H1 (cell line): ENCODE data around the gene VSIG10L.

ENCODE experiments used
- CEBPB ChIP-seq: IDR thresholded peaks from 2 replicates; pipeline ENCODE4 v1.6.1; 2012; ENCODE audit warnings: low read depth, low read length
- EZH2 ChIP-seq: fragments of 200-600 bp; sonication (generic); IDR thresholded peaks from 2 replicates; pipeline ENCODE4 v1.7.1; 2012; ENCODE audit warnings: low read depth, mild to moderate bottlenecking, moderate library complexity, low read length, inconsistent platforms; ENCODE audit not compliant: severe bottlenecking
- FOSL1 ChIP-seq: IDR thresholded peaks from 2 replicates; pipeline ENCODE4 v1.6.1; 2011; ENCODE audit warnings: mild to moderate bottlenecking, low read depth, low read length, moderate library complexity; ENCODE audit not compliant: insufficient read depth
- HDAC6 ChIP-seq: IDR thresholded peaks from one replicate; pipeline ENCODE4 v1.7.1; 2012; ENCODE audit warnings: low read depth, mild to moderate bottlenecking, inconsistent platforms, low read length, moderate library complexity
- JUN ChIP-seq: IDR thresholded peaks from 2 replicates; pipeline ENCODE4 v1.6.1; 2011; ENCODE audit warnings: low read depth, mild to moderate bottlenecking, improper control_type of control experiment, low read length
- POLR2A ChIP-seq, 2 experiments: IDR thresholded peaks; 1 replicate in 1 of 2; 2 replicates in 1 of 2; pipeline ENCODE4 v1.6.1; 2011; ENCODE audit warnings: low read depth in 2 of 2, low read length in 2 of 2, mild to moderate bottlenecking in 2 of 2; ENCODE audit errors: control extremely low read depth in 1 of 2
- POLR2AphosphoS5 ChIP-seq: IDR thresholded peaks from 2 replicates; pipeline ENCODE4 v1.6.1; 2011; ENCODE audit warnings: low read depth, low read length
- SRF ChIP-seq: IDR thresholded peaks from 2 replicates; pipeline ENCODE4 v1.6.1; 2011; ENCODE audit warnings: mild to moderate bottlenecking, low read depth, low read length, moderate library complexity
- TAF1 ChIP-seq: IDR thresholded peaks from 2 replicates; pipeline ENCODE4 v1.6.1; 2011; ENCODE audit warnings: mild to moderate bottlenecking, low read depth, low read length
- TCF12 ChIP-seq: IDR thresholded peaks from 2 replicates; pipeline ENCODE4 v1.6.1; 2011; ENCODE audit warnings: low read depth, mild to moderate bottlenecking, low read length
- TF ChIP-seq, protein P1 (sequence below): IDR thresholded peaks from 2 replicates; pipeline ENCODE4 v1.6.1; 2011; ENCODE audit warnings: low read length, improper control_type of control experiment
- TF ChIP-seq, protein P2 (sequence below): fragments of 300-600 bp; sonication (generic); IDR thresholded peaks from 2 replicates; pipeline ENCODE4 v1.7.1; 2012; ENCODE audit warnings: low read length, moderate library complexity, mild to moderate bottlenecking, inconsistent platforms; ENCODE audit not compliant: insufficient replicate concordance
- TF ChIP-seq, protein P3 (sequence below): IDR thresholded peaks from 2 replicates; pipeline ENCODE4 v1.6.1; 2012; ENCODE audit warnings: inconsistent platforms
- TF ChIP-seq, protein P4 (sequence below): IDR thresholded peaks from 2 replicates; pipeline ENCODE4 v1.6.1; 2011; ENCODE audit warnings: low read depth, mild to moderate bottlenecking, low read length; ENCODE audit not compliant: insufficient read depth

DNA sequence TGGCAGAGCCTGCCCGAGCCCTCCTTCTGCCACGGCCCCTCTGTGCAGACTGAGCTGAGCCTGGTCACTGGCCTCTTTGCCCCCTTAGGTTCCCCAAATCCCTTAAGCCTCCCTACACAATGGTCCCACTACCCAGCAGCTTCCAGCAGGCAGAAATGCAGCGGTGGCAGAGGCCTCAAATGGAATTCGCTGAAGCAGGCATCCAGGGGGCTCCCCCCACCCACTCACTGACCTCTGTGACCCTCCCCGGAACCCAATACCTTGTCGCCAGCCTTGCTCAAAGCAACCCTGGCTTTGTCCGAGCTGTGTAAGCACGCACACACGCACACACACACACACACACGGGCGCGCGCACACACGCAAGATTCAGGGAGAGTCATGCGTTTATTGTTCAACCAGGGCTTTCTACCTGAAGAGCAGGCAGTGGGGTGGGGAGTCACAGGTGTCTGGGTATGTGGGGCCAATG, 46.0 kb upstream of the VSIG10L start, which contains the start of gene LIM2:
- TF ChIP-seq, protein P1, sequence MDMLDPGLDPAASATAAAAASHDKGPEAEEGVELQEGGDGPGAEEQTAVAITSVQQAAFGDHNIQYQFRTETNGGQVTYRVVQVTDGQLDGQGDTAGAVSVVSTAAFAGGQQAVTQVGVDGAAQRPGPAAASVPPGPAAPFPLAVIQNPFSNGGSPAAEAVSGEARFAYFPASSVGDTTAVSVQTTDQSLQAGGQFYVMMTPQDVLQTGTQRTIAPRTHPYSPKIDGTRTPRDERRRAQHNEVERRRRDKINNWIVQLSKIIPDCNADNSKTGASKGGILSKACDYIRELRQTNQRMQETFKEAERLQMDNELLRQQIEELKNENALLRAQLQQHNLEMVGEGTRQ = no peak
- TF ChIP-seq POLR2AphosphoS5 (no peak), EZH2 (no peak), FOSL1 (no peak), POLR2A (IDR thresholded peaks at IDR 0.05; ENCODE audit: control extremely low read depth in 1 of 2, low read depth in 2 of 2, low read length in 2 of 2) (no peak), TAF1 (no peak), TCF12 (no peak), SRF (no peak), CEBPB (no peak), HDAC6 (no peak), JUN (no peak)
- TF ChIP-seq, protein P2, sequence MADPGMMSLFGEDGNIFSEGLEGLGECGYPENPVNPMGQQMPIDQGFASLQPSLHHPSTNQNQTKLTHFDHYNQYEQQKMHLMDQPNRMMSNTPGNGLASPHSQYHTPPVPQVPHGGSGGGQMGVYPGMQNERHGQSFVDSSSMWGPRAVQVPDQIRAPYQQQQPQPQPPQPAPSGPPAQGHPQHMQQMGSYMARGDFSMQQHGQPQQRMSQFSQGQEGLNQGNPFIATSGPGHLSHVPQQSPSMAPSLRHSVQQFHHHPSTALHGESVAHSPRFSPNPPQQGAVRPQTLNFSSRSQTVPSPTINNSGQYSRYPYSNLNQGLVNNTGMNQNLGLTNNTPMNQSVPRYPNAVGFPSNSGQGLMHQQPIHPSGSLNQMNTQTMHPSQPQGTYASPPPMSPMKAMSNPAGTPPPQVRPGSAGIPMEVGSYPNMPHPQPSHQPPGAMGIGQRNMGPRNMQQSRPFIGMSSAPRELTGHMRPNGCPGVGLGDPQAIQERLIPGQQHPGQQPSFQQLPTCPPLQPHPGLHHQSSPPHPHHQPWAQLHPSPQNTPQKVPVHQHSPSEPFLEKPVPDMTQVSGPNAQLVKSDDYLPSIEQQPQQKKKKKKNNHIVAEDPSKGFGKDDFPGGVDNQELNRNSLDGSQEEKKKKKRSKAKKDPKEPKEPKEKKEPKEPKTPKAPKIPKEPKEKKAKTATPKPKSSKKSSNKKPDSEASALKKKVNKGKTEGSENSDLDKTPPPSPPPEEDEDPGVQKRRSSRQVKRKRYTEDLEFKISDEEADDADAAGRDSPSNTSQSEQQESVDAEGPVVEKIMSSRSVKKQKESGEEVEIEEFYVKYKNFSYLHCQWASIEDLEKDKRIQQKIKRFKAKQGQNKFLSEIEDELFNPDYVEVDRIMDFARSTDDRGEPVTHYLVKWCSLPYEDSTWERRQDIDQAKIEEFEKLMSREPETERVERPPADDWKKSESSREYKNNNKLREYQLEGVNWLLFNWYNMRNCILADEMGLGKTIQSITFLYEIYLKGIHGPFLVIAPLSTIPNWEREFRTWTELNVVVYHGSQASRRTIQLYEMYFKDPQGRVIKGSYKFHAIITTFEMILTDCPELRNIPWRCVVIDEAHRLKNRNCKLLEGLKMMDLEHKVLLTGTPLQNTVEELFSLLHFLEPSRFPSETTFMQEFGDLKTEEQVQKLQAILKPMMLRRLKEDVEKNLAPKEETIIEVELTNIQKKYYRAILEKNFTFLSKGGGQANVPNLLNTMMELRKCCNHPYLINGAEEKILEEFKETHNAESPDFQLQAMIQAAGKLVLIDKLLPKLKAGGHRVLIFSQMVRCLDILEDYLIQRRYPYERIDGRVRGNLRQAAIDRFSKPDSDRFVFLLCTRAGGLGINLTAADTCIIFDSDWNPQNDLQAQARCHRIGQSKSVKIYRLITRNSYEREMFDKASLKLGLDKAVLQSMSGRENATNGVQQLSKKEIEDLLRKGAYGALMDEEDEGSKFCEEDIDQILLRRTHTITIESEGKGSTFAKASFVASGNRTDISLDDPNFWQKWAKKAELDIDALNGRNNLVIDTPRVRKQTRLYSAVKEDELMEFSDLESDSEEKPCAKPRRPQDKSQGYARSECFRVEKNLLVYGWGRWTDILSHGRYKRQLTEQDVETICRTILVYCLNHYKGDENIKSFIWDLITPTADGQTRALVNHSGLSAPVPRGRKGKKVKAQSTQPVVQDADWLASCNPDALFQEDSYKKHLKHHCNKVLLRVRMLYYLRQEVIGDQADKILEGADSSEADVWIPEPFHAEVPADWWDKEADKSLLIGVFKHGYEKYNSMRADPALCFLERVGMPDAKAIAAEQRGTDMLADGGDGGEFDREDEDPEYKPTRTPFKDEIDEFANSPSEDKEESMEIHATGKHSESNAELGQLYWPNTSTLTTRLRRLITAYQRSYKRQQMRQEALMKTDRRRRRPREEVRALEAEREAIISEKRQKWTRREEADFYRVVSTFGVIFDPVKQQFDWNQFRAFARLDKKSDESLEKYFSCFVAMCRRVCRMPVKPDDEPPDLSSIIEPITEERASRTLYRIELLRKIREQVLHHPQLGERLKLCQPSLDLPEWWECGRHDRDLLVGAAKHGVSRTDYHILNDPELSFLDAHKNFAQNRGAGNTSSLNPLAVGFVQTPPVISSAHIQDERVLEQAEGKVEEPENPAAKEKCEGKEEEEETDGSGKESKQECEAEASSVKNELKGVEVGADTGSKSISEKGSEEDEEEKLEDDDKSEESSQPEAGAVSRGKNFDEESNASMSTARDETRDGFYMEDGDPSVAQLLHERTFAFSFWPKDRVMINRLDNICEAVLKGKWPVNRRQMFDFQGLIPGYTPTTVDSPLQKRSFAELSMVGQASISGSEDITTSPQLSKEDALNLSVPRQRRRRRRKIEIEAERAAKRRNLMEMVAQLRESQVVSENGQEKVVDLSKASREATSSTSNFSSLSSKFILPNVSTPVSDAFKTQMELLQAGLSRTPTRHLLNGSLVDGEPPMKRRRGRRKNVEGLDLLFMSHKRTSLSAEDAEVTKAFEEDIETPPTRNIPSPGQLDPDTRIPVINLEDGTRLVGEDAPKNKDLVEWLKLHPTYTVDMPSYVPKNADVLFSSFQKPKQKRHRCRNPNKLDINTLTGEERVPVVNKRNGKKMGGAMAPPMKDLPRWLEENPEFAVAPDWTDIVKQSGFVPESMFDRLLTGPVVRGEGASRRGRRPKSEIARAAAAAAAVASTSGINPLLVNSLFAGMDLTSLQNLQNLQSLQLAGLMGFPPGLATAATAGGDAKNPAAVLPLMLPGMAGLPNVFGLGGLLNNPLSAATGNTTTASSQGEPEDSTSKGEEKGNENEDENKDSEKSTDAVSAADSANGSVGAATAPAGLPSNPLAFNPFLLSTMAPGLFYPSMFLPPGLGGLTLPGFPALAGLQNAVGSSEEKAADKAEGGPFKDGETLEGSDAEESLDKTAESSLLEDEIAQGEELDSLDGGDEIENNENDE = no peak
- TF ChIP-seq, protein P3, sequence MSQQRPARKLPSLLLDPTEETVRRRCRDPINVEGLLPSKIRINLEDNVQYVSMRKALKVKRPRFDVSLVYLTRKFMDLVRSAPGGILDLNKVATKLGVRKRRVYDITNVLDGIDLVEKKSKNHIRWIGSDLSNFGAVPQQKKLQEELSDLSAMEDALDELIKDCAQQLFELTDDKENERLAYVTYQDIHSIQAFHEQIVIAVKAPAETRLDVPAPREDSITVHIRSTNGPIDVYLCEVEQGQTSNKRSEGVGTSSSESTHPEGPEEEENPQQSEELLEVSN = no peak
- TF ChIP-seq, protein P4, sequence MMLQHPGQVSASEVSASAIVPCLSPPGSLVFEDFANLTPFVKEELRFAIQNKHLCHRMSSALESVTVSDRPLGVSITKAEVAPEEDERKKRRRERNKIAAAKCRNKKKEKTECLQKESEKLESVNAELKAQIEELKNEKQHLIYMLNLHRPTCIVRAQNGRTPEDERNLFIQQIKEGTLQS = no peak
